ENCODE results near the gene LHX1. TPM values are rescaled to one million over a fixed set of nuclear protein-coding genes. Genes with fewer than 3 reads are reported as not detected.
A peak's percentile ranks its signal among the peaks of the same experiment; 100 is the strongest.

The LHX1 gene
- total and polyA plus RNA-seq, 2 of the 8 experiments (the other 6 are each of a cell fraction or from before 2014, with no cell fraction given), result 0.26 to 0.93 TPM

- H2AFZ ChIP-seq (ENCODE audit: low read length), result no peak overlapping the region
- H2AK5ac ChIP-seq (ENCODE audit: low read depth, low read length), result no peak overlapping the region
- H4K20me1 ChIP-seq (replicated peaks in 1 of 2; ENCODE audit: control insufficient read depth in 1 of 2, insufficient read depth in 2 of 2, low read length in 2 of 2), result peaks cover 3 to 8% of the 10 kb centered on the region in 2 experiments
- peaks cover 19 to 66% (median 38%) of the 10 kb centered on the region in 4 experiments for H3K4me1 ChIP-seq (replicated peaks in 1 of 4; ENCODE audit: control insufficient read depth in 3 of 4, insufficient read depth in 4 of 4, low read length in 3 of 4)
- H4K91ac ChIP-seq (replicated peaks; ENCODE audit: insufficient read length, low read length), result no peak overlapping the region
- H4K8ac ChIP-seq (ENCODE audit: extremely low read depth, insufficient read depth, low read length), result no peak overlapping the region; the same call in 1 of the 2 replicates
- no peaks in the 10 kb centered on the region for H3K9me3 ChIP-seq (ENCODE audit: insufficient read depth in 2 of 2, low read depth in 1 of 2, low read length in 1 of 2)
- H3K9ac ChIP-seq (replicated peaks in 1 of 4; ENCODE audit: extremely low read depth in 1 of 4, low read depth in 3 of 4, low read length in 3 of 4), result no peak overlapping the region
- no peaks in the 10 kb centered on the region for H3K79me2 ChIP-seq (ENCODE audit: control insufficient read depth in 1 of 2, insufficient read depth in 2 of 2, low read length in 2 of 2)
- DNase-seq (ENCODE audit: low read depth in 1 of 2, low spot score in 2 of 2) (no peak), FAIRE-seq (no peak)
- H2BK120ac ChIP-seq (replicated peaks; ENCODE audit: low read depth, low read length), result no peak overlapping the region
- no peak overlapping the region for H3K56ac ChIP-seq (replicated peaks; ENCODE audit: insufficient read length, low read depth, low read length)
- peaks cover 9% of the 10 kb centered on the region; the same call in 1 of the 2 replicates for H3K23me2 ChIP-seq (ENCODE audit: low read depth, low read length)
- TF ChIP-seq MAFK (IDR thresholded peaks at IDR 0.05; ENCODE audit: low read depth, low read length) (no peak), EZH2 (IDR thresholded peaks at IDR 0.05; ENCODE audit: low read depth, low read length, severe bottlenecking) (peak; percentile 6), RXRA (IDR thresholded peaks at IDR 0.05; ENCODE audit: insufficient read depth, low read depth, low read length) (no peak)
- CTCF ChIA-PET (ENCODE audit: partially characterized antibody), result interaction anchor here (0.9 to 2.0 kb wide), 7 partner anchors 16 to 300 kb away, joined by 3 to 6 read pairs (median 3); no protein-coding TSS in a partner anchor
- no peaks in the 10 kb centered on the region for H3K79me1 ChIP-seq (ENCODE audit: low read depth, low read length)
- H3K4me3 ChIP-seq (ENCODE audit: extremely low read depth in 1 of 4, insufficient read depth in 2 of 4, low read depth in 3 of 4, low read length in 4 of 4), result no peak overlapping the region
- no peak overlapping the region for H3K23ac ChIP-seq (ENCODE audit: insufficient read length)
- no peak overlapping the region for H2BK15ac ChIP-seq (ENCODE audit: low read length)
- H3K18ac ChIP-seq (ENCODE audit: extremely low read depth, low read length), result no peak overlapping the region; the same call in 1 of the 2 replicates
- H3K4ac ChIP-seq (replicated peaks; ENCODE audit: insufficient read length, low read depth, low read length), result no peak overlapping the region
- no peak overlapping the region for H2BK20ac ChIP-seq (ENCODE audit: low read length)
- peaks cover 56 to 75% (median 69%) of the 10 kb centered on the region in 4 experiments for H3K27me3 ChIP-seq (replicated peaks in 1 of 4; ENCODE audit: control insufficient read depth in 3 of 4, extremely low read depth in 1 of 4, insufficient read depth in 3 of 4, low read length in 3 of 4)
- 33% methylated on average over 16 of the region's 16 CpGs; no CpG with 5 or more reads in 1 of the 2 experiments for WGBS, 2 experiments (ENCODE audit: extremely low coverage in 1 of 2, insufficient coverage in 1 of 2, insufficient read length in 1 of 2, insufficient replicate concordance in 2 of 2, low coverage in 1 of 2, low lambda C conversion rate in 2 of 2, missing lambda C conversion rate in 1 of 2)
- no peak overlapping the region for H4K5ac ChIP-seq (ENCODE audit: insufficient read length, low read depth, low read length)
- peaks cover 0 to 2% (median 0%) of the 10 kb centered on the region in 4 experiments; a peak in 1 of 8 replicates for H3K36me3 ChIP-seq (ENCODE audit: control insufficient read depth in 2 of 4, insufficient read depth in 4 of 4, low read length in 3 of 4)
- H3K27ac ChIP-seq (ENCODE audit: low read depth, low read length), result no peak overlapping the region
- peak overlapping the region; percentile 30; the same call in 1 of the 2 replicates for H2BK12ac ChIP-seq (ENCODE audit: low read depth, low read length)
- peak overlapping the region in 1 of 2 experiments; percentile 0; a peak in 1 of 4 replicates for H3K4me2 ChIP-seq (ENCODE audit: insufficient read depth in 1 of 2, low read depth in 2 of 2, low read length in 2 of 2)
- H2BK5ac ChIP-seq (ENCODE audit: low read depth, low read length), result no peak overlapping the region
- no peak overlapping the region for H3K14ac ChIP-seq (ENCODE audit: insufficient read length)
- POLR2A ChIA-PET (ENCODE audit: partially characterized antibody), result interaction anchor here (1.1 to 5.5 kb wide), 2 partner anchors 14 to 19 kb away, joined by 3 to 45 read pairs; no protein-coding TSS in a partner anchor
Observed at GRCh38 chr17:36929851-36930582, 7.3 kb upstream of the LHX1 start.

Measured in H1 (cell line).